Peyer's patch (tissue), 4 donors: Measurements from ENCODE around the gene SH2B3.

Experiments used
- CTCF ChIP-seq, 6 experiments: fragments of 450-650 bp in 4 of 6; fragments of 200-600 bp in 2 of 6; sonication (generic) in 1 of 6; IDR thresholded peaks; one replicate each; pipeline ENCODE4 v1.5.1; 2017 to 2019; ENCODE audit warnings: antibody characterized with exemption in 6 of 6, mild to moderate bottlenecking in 3 of 6, moderate library complexity in 1 of 6
- POLR2A ChIP-seq, 2 donors: fragments of 450-650 bp; IDR thresholded peaks; one replicate each; pipeline ENCODE4 v1.5.1; 2017; ENCODE audit warnings: antibody characterized with exemption in 2 of 2, mild to moderate bottlenecking in 2 of 2, moderate library complexity in 2 of 2

- TF ChIP-seq CTCF (IDR thresholded peaks at IDR 0.05) (no peak), POLR2A (IDR thresholded peaks at IDR 0.05) (no peak)
Observed at GRCh38 chr12:111457071-111457470, 51.3 kb downstream of the SH2B3 start.
